Stomach (tissue), 9 donors: ENCODE measurements around the gene LAMTOR1. TPM values are rescaled to one million over a fixed set of nuclear protein-coding genes. Genes with fewer than 3 reads are reported as not detected.

ENCODE experiments used
- DNase-seq, 2 donors: peaks; one replicate each; pipeline versions ENCODE4 v3.0.0 to v3.0.0-alpha.2; 2013 to 2019
- H3K27ac ChIP-seq, 5 donors: fragments of 200-600 bp in 4 of 5; sonication (generic) in 4 of 5; one replicate each; pipeline ENCODE4 v1.5.1; 2013 to 2019; ENCODE audit warnings: mild to moderate bottlenecking in 1 of 5, moderate library complexity in 1 of 5
- H3K27me3 ChIP-seq, 3 donors: fragments of 200-600 bp; sonication (generic); one replicate each; pipeline ENCODE4 v1.5.1; 2017 to 2019; ENCODE audit warnings: mixed run types in 1 of 3
- H3K36me3 ChIP-seq, 4 donors: fragments of 200-600 bp; sonication (generic); 1 replicate in 3 of 4; 2 replicates in 1 of 4; pipeline ENCODE4 v1.5.1; 2016 to 2019
- H3K4me1 ChIP-seq, 4 donors: fragments of 200-600 bp; sonication (generic); one replicate each; pipeline ENCODE4 v1.5.1; 2016 to 2019
- H3K4me3 ChIP-seq, 4 donors: fragments of 200-600 bp; sonication (generic) in 3 of 4; one replicate each; pipeline ENCODE4 v1.5.1; 2016 to 2019; ENCODE audit warnings: mild to moderate bottlenecking in 1 of 4
- H3K9me3 ChIP-seq, 4 donors: fragments of 200-600 bp; sonication (generic); one replicate each; pipeline ENCODE4 v1.5.1; 2016 to 2019
- EP300 ChIP-seq: sonication (generic); formaldehyde crosslinking; IDR thresholded peaks from one replicate; pipeline ENCODE4 v1.6.1; 2017; ENCODE audit warnings: antibody characterized with exemption
- POLR2A ChIP-seq, 4 donors: fragments of 450-650 bp; IDR thresholded peaks; one replicate each; pipeline ENCODE4 v1.6.1; 2016; ENCODE audit warnings: antibody characterized with exemption in 4 of 4, control low read depth in 2 of 4, mild to moderate bottlenecking in 1 of 4, moderate library complexity in 1 of 4
- POLR2AphosphoS5 ChIP-seq, 3 donors: sonication (generic); formaldehyde crosslinking; IDR thresholded peaks; one replicate each; pipeline ENCODE4 v1.6.1; 2016; ENCODE audit warnings: antibody characterized with exemption in 3 of 3
- WGBS, 5 donors: extraction: QIAGEN DNeasy Blood & Tissue Kit in 3 of 5; methylation state at CpG; one replicate each; pipeline versions ENCODE4 v1.1.5 to v1.1.7; 2013 to 2018; 5-methylcytosine and 5-hydroxymethylcytosine counted together
- intact Hi-C: fragments of 100-400 bp; cut with DNase I; formaldehyde crosslinking; loops from one replicate; pipeline ENCODE4 v1.15.1; 2023; ENCODE audit warnings: low total_unique reads
- polyA plus RNA-seq, 3 donors: library from polyadenylated mRNA; stranded (reverse); fragments of 200-250 nt; gene quantifications; one replicate each; pipeline ENCODE4 v1.2.3, GENCODE V29; 2013
- total RNA-seq, 5 donors: library from RNA; depleted of rRNA; stranded (reverse); fragments of >200 nt; gene quantifications; one replicate each; pipeline versions ENCODE4 v1.1.0 to v1.2.3, GENCODE V29; 2014 to 2016
- TF ChIP-seq, protein P1 (sequence below), 7 experiments: fragments of 450-650 bp in 4 of 7; fragments of 200-600 bp in 3 of 7; sonication (generic) in 3 of 7; IDR thresholded peaks; one replicate each; pipeline ENCODE4 v1.5.1; 2016 to 2019; ENCODE audit warnings: antibody characterized with exemption in 7 of 7, control low read depth in 2 of 7, mild to moderate bottlenecking in 1 of 7
- donor health status: healthy with polysubstance abuse.
- donor health status: Bipolar disorder and iron deficiency.
- donor health status: healthy.

The LAMTOR1 gene
- total and polyA plus RNA-seq, 8 donors = 3.5 to 159 (median 94.3) TPM

DNA sequence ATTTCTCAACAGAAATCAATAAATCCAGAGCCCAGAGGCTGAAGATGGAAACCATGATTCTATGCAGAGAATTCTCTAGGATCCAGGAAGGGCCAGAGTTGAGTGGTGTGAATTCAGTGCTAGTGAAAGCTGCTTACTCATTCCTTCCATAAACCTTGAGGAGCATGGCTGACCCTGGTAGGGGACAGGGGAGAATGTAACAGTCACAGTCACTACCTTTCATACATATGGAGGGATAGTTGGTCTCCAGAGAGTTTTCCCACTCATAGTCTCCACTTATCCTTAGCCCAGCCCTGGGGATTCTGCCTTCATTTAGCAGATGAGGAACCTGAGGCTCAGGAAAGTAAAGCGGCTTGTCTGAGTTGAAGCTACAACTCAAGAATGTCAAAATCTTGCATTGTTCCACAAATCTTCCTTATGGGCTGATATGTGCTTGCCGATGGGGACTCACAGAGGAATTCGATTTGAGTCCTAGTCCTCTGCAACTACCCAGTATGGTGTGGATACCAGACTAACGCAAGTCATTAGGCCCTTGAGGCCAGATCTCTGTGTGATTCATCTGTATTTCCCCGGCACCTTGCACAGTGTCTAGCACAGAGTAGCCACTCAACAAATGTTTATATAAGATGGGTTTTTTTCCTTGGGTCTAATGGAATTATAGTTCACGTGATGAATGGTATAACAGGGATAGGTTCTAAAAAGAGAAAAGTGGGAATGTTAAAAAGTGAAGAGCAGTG is 13.1 kb upstream of the LAMTOR1 start:
- intact Hi-C loops = no loop called here

GRCh38 chr11:72114570-72114969 is 11.5 kb upstream of the LAMTOR1 start:
- Histone ChIP-seq H3K9me3 (no peaks in the 10 kb centered on the region), H3K4me1 (peaks cover 8 to 21% (median 14%) of the 10 kb centered on the region in 4 donors), H3K27me3 (peaks cover 0 to 11% (median 0%) of the 10 kb centered on the region in 3 donors), H3K36me3 (peaks cover 0 to 9% (median 6%) of the 10 kb centered on the region in 4 donors), H3K27ac (no peak overlapping the region), H3K4me3 (no peak overlapping the region)
- intact Hi-C loops = no loop called here
- no peak for DNase-seq
- 90 to 100% (median 97%) methylated on average over 1 of the region's 1 CpG for WGBS, 5 donors
- TF ChIP-seq EP300 (no peak), POLR2A (IDR thresholded peaks at IDR 0.05) (no peak)

More for the DNA sequence above, 13.1 kb upstream of the LAMTOR1 start:
- Histone ChIP-seq H3K36me3 (no peaks in the 10 kb centered on the region), H3K4me3 (no peak overlapping the region), H3K4me1 (peaks cover 6 to 15% (median 13%) of the 10 kb centered on the region in 4 donors), H3K9me3 (no peaks in the 10 kb centered on the region), H3K27me3 (peaks cover 0 to 11% (median 0%) of the 10 kb centered on the region in 3 donors), H3K27ac (no peak overlapping the region)
- WGBS, 5 donors = 89 to 95% (median 91%) methylated on average over 6 of the region's 6 CpGs
- TF ChIP-seq EP300 (no peak), POLR2A (IDR thresholded peaks at IDR 0.05) (no peak), POLR2AphosphoS5 (IDR thresholded peaks at IDR 0.05) (no peak)
- TF ChIP-seq, protein P1, sequence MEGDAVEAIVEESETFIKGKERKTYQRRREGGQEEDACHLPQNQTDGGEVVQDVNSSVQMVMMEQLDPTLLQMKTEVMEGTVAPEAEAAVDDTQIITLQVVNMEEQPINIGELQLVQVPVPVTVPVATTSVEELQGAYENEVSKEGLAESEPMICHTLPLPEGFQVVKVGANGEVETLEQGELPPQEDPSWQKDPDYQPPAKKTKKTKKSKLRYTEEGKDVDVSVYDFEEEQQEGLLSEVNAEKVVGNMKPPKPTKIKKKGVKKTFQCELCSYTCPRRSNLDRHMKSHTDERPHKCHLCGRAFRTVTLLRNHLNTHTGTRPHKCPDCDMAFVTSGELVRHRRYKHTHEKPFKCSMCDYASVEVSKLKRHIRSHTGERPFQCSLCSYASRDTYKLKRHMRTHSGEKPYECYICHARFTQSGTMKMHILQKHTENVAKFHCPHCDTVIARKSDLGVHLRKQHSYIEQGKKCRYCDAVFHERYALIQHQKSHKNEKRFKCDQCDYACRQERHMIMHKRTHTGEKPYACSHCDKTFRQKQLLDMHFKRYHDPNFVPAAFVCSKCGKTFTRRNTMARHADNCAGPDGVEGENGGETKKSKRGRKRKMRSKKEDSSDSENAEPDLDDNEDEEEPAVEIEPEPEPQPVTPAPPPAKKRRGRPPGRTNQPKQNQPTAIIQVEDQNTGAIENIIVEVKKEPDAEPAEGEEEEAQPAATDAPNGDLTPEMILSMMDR (IDR thresholded peaks at IDR 0.05) = no peak
- no peak for DNase-seq

DNA sequence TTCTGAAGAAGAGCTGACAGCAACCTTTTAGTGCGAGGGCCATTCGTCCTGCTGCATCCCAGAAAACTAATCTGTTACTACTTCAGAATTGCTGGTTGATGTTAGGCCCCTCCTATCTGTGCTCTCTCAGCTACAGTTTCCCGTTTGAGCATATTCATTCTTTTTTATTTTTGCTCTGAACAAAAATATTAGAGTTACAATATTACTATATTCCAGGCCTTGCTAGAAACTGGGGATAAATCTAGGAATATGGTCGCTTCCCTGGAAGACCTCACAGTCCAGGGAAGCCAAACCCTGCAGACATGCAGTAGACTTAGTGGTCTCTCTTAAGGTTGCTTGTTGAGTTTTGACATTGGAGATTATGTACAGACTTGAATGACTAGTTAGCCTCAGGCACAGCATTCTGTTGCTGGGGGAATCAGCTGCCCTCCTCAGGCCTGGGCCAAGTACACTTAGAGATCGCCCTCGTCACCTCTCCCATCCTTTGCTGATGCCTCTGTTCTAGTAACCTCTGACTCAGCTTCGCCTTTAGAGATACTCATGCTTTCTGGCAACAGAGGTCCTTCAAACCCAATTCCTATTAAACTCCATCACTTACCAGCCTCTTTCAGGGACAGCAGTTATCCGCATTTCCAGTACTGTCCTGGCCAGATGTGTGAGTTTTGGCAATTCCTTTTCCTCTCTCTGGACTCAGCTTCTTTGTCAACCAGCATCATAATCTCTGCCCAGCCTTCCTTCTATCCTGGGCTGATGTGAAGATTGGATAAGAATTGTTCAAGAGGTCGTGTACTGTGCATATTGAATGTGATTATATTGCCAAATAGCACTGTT is 10.1 kb upstream of the LAMTOR1 start:
- no peak for DNase-seq
- TF ChIP-seq, protein P1 (IDR thresholded peaks at IDR 0.05) = peak in 1 of 7 experiments; percentile 2
- no peak for TF ChIP-seq POLR2A (IDR thresholded peaks at IDR 0.05)
- Histone ChIP-seq H3K36me3 (peaks cover 0 to 22% (median 18%) of the 10 kb centered on the region in 4 donors), H3K9me3 (no peaks in the 10 kb centered on the region), H3K27ac (peak overlapping the region; percentile 85 to 98 (median 96)), H3K4me1 (peaks cover 8 to 21% (median 14%) of the 10 kb centered on the region in 4 donors), H3K27me3 (peaks cover 0 to 4% (median 0%) of the 10 kb centered on the region in 3 donors), H3K4me3 (peak overlapping the region; percentile 39 to 68 (median 52))
- WGBS, 5 donors = 64 to 66% (median 65%) methylated on average over 9 of the region's 9 CpGs
- intact Hi-C loops = no loop called here

GRCh38 chr11:72112143-72112977 is 9.3 kb upstream of the LAMTOR1 start, which contains the start of gene ANAPC15:
Gene ANAPC15, minus strand, starts transcription at chr11:72112695. Its CDS starts 1,419 bp downstream, at chr11:72111276.
- TF ChIP-seq POLR2AphosphoS5 (IDR thresholded peaks at IDR 0.05) (peak; percentile 97 to 99 (median 98)), EP300 (no peak), POLR2A (IDR thresholded peaks at IDR 0.05) (peak in 2 of 4 donors; percentile 89 to 92)
- TF ChIP-seq, protein P1 (IDR thresholded peaks at IDR 0.05) = peak in 1 of 7 experiments; percentile 33
- H3K4me3 ChIP-seq = peak within 1 kb of the TSS; percentile 39 to 68 (median 52)
- H3K27ac ChIP-seq = peak within 1 kb of the TSS; percentile 95 to 98 (median 96)
- no peaks in the 10 kb centered on the region for H3K9me3 ChIP-seq
- intact Hi-C loops = no loop called here
- no peaks in the 10 kb centered on the region for H3K27me3 ChIP-seq
- peak; percentile 99 to 100 for DNase-seq
- H3K4me1 ChIP-seq = peaks cover 8 to 21% (median 14%) of the 10 kb centered on the region in 4 donors
- H3K36me3 ChIP-seq = peaks cover 0 to 30% (median 23%) of the 10 kb centered on the region in 4 donors
- WGBS, 5 donors = 0% methylated on average over 49 of the region's 49 CpGs
